ACHN (cell line): ENCODE results near the gene ZNF396.

Experiments
- DNase-seq: peaks from one replicate; pipeline ENCODE4 v3.0.0-alpha.2; 2015
- in situ Hi-C: cut with HindIII; loops from 2 replicates; pipeline ENCODE4 v1.10.0; 2017; ENCODE audit warnings: low sequenced_read_pairs, low pct_ligation_motif_present, low pct_unique_long_range_greater_than_20kb

Gene ZNF396

DNA sequence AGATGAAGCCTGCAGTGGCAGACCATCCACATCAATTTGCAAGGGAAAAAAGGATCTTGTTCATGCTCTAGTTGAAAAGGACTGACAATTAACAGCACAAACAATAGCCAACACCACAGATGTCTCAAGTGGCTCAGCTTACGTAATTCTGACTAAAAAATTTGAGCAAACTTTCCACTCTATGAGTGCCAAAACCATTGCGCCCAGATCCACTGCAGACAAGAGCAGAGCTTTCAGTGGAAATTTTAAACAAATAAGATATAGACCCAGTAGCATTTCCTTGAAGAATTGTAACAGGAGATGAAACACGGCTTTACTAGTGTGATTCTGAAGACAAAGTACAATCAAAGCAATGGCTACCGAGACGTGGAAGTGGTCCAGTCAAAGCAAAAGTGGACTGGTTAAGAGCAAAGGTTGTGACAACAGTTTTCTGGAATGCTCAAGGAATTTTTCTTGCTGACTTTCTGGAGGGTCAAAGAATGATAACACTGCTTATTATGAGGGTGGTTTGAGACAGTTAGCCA is 12.0 kb upstream of the ZNF396 start:
- in situ Hi-C loops: no loop called here
- no peak for DNase-seq

DNA sequence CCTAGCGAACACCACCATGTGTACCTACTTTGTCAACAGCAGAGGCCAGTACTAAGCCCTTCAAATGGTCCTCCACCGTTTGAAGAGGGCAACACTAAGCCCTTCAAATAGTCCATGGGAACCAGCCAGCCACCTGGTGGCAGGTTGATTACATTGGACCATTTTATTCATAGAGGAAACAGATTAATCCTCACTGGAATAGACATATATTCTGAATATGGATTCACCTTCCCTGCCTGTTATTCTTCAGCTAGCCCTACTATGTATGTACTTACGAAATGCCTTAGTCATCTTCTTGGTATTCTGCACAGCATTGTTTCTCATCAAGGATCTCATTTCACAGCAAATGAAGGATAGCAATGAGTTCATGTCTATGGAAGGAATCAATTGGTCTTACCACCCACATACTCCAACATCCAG is 10.0 kb upstream of the ZNF396 start:
- in situ Hi-C loops: no loop called here
- DNase-seq: peak; percentile 17

DNA sequence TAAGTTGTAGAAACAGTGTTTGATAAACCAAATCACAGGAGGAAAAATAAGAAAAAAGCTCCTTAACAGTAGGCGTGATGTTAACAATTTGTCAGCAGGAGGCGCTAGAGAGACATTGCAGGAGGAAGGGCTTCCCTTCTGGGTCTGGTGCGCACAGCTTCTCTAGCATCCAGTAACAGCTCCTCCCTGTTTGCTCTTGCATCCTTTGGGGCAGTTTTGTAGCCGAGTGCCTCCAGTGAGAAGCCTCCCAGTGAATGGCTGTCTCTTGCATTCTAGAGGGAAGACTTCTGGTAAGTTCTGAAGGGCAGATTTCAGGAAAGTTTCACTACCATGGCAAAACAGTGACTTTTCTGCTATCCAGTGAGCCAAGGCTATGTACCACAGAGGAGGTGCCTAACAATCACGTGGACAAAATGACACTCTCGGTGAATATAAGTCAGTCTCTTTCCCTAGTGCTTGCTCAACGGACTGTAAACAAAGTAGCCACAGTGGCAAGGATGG is 9.5 kb upstream of the ZNF396 start:
- in situ Hi-C loops: no loop called here
- peak; percentile 71 for DNase-seq

DNA sequence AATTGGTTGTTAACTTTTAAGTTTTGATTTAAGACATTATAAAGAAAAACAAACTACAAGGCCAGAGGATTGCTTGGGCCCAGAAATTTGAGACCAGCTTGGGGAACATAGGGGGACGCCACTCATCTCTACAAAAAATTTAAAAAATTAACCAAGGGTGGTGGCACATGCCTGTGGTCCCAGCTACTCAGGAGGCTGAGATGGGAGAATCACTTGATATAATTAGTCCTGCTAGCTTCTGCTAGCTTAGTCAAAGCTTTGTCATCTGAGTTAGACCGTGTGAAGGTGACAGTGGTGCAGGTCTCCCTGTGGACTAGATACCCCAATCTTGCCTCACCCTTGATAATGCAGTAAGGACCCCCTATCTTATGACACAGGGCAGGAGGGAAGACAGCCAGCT is 6.0 kb upstream of the ZNF396 start:
- in situ Hi-C loops: no loop called here
- DNase-seq: no peak

DNA sequence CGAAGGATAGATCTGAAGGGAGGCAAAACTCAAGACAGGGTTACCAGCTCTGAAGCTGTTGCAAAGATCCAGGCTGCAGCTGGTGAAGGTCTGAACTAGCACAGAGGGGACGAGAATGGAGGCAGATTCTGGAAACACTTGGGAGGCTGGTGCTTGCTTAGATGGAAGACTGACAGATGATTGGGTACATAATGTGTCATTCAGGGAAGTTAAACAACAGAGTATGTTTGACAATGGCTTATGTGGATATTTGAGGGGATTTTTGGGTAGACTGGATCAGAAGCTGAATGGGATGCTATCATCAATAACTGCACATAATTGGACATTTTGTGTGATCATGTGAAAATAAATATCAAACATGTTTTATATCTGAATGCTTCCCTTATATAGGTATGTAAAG is 2.3 kb upstream of the ZNF396 start:
- no peak for DNase-seq
- in situ Hi-C loops: no loop called here

DNA sequence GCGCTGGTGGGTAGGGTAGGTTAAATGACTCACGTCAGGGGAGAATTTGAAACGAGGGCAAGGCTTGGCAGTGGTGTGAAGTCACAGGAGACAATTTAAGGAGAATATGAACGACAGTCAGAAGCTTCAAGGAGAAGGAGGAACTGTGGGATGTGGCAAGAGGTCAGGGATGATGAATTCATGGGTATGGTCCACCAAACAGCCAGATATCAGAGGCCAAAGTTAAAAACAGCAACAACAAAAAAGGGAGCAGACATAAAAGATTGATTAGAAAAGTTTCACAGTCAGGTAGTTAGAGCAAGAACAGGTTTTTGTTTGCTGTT is 1.4 kb upstream of the ZNF396 start:
- in situ Hi-C loops: no loop called here

DNA sequence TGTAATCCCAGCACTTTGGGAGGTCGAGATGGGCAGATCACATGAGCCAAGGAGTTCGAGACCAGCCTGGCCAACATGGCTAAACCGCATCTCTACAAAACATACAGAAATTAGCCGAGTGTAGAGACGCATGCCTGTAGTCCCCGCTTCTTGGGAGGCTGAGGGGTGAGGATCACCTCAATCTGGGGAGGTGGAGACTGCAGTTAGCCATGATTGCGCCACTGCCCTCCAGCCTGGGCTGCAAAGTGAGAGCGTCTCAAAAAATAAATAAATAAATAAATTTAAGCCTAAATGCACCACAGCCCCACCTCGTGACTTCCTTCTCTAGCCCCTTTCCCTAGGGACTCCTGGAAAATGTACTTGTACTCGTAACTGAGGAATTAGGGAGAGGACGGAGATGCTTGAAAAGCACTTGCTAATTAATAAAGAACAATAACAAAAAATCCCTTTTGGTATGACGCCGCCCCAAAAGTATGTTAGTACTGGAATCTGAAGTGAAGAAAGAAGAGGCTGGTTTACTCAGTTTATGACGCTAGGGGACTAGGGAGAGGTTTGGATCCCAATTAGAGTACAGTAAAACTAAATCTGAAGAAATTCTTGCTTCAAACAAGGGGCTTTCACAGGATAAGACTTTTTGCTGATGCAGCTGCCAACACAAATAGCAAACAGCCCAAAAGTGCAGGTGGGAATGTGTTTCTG is 887 bp upstream of the ZNF396 start:
- DNase-seq: no peak
- in situ Hi-C loops: no loop called here

More for the DNA sequence above, 1.4 kb upstream of the ZNF396 start:
- no peak for DNase-seq

DNA sequence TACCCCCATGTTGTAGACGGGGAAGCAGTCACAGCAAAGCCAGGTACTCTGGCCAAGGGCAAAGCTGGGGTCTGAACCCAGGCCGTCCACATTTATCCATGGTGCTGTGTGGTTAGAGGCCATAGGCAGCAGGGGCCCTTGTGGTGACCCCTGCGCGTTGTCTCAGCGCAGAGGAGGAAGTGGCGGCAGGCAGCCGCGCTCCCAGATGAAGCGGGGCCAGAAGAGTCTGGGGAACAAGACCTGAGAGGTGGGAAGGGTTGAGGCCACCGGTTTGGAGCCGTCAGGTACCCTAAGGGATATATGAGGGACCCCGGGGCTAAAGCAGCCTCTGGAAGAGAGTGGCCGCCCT is 770 bp downstream of the ZNF396 start:
- DNase-seq: no peak
- in situ Hi-C loops: no loop called here

DNA sequence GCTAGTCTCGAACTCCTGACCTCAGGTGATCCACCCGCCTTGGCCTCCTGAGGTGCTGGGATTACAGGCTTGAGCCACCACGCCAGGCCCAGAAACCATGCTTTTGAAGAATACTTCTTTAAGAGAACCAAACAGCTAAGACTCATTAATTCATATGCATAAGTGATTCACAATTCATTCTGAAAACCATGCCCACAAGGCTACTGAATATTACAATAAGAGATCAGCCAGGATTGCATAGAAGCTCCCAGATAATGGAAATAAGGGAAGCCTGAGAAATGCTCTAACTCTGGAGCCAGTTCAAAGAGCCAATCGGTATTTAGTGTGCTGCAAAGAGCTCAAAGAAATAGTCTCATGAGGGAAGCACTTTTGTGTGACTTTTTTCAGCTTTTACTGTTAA is 2.4 kb downstream of the ZNF396 start:
- in situ Hi-C loops: no loop called here
- DNase-seq: no peak

DNA sequence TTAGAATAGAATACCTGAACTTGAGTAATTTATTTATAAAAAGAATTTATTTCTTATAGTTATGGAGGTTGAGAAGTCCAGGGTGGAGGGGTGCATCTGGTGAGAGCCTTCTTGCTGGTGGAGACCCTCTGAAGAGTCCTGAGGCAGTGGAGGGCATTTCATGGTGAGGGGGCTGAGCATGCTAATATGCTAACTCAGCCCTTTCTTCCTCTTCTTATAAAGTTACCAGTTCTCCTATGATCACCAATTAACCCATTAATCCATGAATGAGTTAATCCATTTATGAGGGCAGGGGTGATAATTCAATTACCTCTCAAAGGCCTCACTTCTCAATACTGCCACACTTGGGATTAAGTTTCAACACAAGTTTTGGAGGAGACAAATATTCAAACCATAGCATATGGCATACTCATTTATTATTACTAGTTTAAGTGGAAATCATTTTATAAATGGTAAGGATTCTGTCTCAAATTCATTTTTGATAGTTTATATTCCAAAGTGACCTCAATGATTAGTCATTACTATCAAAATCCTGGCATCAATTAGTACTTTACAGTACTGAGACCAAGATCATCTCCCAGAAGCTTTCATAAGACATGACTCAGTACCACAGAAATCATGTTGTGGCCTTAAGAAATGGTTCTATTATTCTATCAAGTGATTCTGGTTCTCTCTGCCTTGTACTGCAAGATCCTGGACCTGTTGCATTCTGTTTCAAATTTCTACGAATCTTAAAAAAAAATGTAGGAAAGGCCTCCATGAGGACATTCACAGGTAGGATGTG is 5.5 kb downstream of the ZNF396 start:
- no peak for DNase-seq
- in situ Hi-C loops: no loop called here

DNA sequence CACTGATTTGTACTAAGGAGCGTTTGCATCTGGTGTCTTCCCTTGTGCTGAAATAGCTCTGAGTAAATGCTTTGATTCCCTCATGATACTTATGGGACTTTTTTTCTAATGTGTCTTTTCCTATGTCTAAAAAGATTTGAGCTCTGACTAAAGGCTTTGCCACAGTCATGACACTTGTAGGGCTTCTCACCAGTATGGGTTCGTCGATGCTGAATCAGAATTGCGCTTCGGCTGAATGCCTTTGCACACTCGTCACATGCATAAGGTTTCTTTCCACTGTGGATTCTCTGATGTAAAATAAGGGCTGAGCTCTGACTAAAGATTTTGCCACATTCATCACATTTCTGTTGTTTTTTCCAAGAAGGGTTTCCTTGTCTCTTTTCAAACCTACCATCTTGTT is 8.0 kb downstream of the ZNF396 start:
- in situ Hi-C loops: no loop called here
- no peak for DNase-seq

DNA sequence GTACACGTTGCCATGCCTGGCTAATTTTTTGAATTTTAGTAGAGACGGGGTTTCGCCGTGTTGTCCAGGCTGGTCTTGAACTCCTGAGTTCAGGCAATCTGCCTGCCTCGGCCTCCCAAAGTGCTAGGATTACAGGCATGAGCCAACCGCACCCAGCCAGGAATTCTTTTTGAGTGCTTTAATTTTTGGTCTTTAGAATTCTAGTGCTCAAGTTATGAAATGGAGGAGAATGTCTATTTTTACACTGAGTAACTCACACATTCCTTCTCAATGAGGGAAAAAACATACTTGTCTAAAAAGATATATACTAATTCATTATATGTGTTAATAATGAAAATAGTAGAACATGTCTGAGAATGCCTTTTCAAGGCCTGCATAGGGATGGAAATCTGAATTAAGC is 8.5 kb downstream of the ZNF396 start:
- in situ Hi-C loops: no loop called here
- no peak for DNase-seq

DNA sequence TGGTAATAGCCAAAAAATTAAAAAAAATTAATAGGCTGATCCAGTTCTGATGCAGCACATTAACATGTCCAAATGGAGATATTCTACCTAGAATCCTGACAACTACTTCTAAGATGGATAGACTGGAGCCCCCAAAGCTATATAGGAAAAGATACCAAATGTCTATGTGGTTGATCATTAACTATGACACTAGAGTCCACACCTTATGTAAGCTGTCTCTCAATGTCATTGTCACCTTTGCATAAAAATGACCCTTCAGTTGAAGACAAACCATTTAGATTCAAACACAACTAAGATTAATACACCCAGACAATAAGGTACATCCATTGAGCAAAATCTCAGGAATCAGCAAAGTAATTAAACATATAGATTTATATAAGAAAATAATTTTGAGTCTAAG is 14.6 kb downstream of the ZNF396 start:
- no peak for DNase-seq
- in situ Hi-C loops: no loop called here

DNA sequence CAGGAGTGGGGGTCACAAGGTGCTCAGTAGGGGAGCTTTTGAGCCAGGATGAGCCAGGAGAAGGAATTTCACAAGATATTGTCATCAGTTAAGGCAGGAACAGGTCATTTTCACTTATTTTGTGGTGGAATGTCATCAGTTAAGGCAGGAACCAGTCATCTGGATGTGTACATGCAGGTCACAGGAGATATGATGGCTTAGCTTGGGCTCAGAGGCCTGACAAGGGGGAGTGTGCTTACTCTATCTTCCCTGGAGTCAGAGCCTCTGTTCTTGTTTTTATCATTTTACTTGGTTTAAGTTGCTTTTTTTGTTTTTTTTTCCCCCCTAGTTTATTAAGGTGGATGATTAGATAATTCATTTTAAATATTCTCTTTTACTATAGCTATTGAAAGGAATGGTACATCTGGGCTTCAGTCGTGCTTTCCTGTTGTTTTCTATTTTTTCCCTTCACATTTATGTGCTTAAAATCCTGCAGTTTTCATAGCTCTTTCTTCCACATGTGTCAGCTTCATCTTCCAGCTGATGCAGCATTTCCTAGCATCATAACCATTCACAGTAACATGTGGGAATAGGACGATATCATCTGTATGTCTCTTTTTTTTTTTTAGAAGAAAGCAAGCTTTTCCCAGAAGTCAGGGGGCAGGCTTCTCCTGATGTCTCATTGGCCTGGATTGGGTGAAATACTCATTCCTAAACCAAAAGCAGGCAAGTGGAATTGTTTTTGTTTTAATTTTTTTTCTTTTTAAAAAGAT is 15.4 kb downstream of the ZNF396 start:
- no peak for DNase-seq
- in situ Hi-C loops: no loop called here

DNA sequence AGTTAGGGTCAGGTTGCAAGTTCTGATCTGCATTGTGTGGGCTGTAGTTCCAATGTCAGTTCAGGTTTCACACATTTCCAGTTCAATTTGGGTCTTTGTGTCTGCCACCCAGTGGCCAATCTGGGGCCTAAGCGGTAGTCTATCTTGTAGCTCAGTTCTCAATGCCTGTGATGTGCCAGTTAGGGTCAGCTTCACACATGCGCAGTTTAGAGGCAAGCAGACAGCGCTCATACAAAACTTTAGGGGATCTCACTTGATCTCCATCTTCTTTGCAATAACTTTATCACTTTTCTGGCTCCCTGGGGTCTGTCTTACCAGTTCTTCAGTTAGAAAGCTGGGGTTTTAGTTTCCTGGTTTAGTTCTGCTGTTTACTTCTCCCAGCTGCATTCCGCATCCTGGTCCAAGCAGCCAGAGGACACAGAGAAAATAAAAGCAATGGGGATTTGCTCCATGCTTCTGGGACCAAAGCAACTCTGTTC is 22.0 kb downstream of the ZNF396 start:
- peak; percentile 39 for DNase-seq
- in situ Hi-C loops: no loop called here

DNA sequence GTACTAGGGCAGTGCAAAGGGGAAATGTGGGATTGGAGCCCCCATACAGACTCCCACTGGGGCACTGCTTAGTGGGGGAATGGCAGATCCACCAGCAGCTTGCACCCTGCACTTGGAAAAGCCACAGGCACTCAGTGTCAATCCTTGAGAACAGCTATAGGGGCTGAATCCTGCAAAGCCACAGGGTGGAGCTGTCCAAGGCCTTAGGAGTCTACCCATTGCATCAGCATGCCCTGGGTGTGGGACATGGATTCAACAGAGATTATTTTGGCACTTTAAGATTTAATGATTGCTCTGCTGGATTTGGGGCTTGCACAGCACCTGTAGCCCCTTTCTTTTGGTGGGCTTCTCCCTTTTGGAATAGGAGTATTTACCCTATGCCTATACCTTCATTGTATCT is 24.4 kb downstream of the ZNF396 start:
- in situ Hi-C loops: no loop called here
- DNase-seq: no peak

DNA sequence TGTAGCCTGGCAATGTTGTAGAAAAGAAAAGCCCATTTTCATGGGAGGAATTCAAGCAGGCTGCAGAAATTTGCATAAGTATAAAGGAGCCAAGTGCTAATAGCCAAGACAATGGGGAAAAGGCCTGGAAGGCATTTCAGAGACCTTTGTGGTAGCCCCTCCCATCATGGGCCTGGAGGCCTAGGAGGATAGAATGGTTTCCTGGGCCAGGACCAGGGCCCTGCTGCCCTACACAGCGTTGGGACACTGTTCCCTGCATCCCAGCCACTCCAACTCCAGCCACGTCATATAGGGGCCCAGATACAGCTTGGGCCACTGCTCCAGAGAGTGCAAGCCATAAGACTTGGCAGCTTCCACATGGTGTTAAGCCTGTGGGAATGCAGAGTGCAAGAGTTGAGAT is 24.9 kb downstream of the ZNF396 start:
- in situ Hi-C loops: no loop called here
- no peak for DNase-seq

DNA sequence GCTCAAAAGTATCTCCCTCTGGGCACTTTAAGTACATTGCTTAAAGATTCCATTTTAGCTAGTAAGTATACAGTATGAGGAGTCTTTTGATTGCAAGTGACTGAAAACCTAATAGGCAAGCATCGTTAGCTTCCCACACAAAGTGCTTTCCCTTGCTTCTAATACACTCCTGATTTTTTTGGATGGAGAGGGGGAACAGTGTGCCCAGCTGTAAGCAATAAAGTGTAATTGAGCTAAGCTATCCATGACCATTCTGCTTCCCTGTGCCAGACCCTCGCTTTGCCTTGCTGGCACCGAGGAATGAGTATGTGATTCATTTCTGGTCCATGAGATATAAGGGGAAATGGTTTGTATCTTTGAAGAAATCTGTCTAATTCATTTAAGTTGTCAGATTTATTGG is 29.1 kb downstream of the ZNF396 start:
- in situ Hi-C loops: no loop called here
- DNase-seq: no peak

DNA sequence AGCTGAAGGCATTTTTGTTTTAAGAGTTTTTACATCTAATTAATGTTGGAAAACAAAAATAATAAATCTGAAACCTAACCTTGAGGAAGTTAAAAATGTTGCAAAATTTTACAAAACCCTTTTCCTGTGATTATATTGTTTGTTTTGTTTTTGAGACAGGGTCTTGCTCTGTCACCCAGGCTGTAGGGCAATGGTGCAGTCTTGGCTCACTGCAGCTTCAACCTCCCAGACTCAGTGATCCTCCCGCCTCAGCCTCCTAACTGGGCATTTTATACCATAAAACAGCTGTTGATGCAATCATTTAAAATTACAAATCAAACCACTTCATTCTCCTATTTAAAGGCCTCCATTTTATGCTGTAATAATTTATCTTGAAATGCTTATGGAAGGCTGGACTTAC is 31.2 kb downstream of the ZNF396 start:
- DNase-seq: no peak
- in situ Hi-C loops: no loop called here
